ENCODE data around the gene CD19.
"Not testable (repeated sequence)": the region's sequence is repeated elsewhere in the genome, so short reads cannot be mapped to it uniquely, and the experiment has no call there.

The CD19 gene

DNA sequence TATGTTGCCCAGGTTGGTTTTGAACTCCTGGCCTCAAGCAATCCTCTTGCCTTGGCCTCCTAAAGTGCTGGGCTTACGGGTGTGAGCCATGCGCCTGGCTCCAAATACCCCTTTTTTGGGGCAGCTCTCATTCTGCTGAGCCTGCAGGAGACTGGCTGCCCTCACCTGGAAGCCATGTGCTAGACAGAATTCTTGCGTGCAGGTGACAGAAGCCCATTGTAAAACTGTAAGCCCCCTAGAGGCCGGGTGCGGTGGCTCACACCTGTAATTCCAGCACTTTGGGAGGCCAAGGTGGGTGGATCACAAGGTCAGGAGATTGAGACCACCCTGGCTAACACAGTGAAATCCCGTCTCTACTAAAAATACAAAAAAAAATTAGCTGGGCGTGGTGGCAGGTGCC is 48.6 kb downstream of the CD19 start:
- not testable (repeated sequence) for DNase-seq (ENCODE audit: low read depth in 1 of 2, low spot score in 1 of 2)

DNA sequence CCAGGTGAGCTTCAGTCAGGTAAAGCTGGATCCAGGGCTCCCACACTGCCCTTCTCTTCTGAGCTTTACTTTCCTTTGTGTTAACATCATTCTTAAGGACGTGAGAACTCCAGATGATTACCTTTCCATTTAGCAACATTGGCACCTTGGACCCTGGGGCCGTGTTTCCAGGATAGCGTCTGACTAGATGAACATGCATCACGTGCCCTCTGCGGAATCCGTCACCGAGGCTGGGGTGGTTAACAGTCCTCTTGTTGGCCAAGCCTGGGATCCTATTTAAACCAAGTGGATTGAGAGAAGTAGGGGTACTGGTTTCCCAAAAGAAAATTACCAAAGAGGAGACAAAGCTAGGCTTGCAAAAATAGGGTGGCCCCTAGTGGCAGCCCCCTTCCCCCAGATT is 49.2 kb downstream of the CD19 start:
- DNase-seq (ENCODE audit: low read depth in 1 of 2, low spot score in 1 of 2): no peak

DNA sequence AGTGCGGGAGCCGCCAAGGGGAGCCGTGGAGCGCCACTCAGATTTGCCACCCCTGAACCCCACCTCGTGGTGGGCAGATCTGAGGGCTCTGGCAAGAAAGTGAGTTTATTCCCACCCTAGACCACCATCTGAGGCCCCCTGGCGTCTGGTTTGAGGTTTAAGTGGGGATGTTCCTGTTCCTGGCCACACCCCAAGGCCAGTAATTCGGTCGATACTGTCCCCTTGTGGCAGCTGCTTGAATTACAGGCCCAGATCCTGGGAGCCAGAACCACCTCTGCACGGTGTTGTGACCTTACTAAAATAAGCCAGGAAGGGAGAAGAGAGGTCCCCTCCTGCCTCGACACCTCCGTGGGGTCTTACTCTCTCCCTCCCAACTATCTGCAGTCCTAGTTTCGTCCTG is 49.7 kb downstream of the CD19 start:
- no peak for DNase-seq (ENCODE audit: low read depth in 1 of 2, low spot score in 1 of 2)

DNA sequence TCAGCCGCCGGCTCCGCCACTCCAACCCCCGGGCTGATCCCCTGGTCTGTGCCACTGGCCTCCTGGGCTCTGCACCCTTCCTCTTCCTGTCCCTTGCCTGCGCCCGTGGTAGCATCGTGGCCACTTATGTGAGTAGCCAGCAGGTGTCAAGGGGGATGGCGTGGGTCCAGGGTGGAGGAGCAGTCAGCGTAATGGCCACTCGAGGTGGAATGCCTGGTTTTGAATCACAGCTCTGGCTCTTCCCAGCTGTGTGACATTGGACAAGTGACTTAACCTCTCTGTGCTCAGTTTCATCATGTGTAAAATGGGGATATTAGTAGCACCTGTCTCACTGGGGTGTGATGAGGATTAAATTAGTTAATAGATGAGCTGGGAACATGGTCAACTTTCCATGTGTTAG is 50.6 kb downstream of the CD19 start:
- no peak for DNase-seq (ENCODE audit: low read depth in 1 of 2, low spot score in 1 of 2)

DNA sequence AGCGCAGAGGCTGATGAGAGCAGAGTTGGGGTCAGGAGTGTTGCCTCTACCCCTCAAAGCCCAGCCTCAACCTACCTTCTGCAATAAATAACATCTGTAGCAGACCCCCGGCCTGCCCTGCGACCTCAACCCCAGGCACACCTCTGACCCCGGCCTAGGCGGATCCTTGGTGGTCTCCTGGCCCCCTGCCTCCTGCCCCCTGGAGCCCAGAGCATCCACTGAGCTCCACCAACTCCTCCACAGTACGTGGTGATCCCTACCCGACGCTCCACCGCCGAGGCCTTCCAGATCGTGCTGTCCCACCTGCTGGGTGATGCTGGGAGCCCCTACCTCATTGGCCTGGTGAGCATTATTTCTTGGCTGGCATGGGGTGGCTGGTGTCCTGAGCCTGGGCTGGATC is 51.2 kb downstream of the CD19 start:
- no peak for DNase-seq (ENCODE audit: low read depth in 1 of 2, low spot score in 1 of 2)

DNA sequence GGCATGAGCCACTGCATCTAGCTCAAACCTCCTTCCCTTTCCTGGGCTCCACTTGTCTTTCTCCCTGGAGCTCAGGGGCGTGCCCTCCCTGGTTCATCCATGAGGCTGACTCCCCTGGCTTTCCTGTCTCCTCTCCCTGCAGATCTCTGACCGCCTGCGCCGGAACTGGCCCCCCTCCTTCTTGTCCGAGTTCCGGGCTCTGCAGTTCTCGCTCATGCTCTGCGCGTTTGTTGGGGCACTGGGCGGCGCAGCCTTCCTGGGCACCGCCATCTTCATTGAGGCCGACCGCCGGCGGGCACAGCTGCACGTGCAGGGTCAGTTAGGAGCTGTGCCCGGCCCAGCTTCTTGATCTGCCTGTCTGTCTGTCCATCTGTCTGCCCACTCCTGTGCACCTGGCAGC is 51.9 kb downstream of the CD19 start:
- DNase-seq (ENCODE audit: low read depth in 1 of 2, low spot score in 1 of 2): no peak

DNA sequence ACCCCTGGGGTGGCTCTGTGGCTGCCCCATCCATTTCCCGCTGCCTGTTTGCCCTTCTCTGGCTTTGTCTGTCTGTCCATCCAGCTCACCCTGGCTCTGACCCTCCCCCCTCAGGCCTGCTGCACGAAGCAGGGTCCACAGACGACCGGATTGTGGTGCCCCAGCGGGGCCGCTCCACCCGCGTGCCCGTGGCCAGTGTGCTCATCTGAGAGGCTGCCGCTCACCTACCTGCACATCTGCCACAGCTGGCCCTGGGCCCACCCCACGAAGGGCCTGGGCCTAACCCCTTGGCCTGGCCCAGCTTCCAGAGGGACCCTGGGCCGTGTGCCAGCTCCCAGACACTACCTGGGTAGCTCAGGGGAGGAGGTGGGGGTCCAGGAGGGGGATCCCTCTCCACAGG is 52.3 kb downstream of the CD19 start:
- DNase-seq (ENCODE audit: low read depth in 1 of 2, low spot score in 1 of 2): no peak

DNA sequence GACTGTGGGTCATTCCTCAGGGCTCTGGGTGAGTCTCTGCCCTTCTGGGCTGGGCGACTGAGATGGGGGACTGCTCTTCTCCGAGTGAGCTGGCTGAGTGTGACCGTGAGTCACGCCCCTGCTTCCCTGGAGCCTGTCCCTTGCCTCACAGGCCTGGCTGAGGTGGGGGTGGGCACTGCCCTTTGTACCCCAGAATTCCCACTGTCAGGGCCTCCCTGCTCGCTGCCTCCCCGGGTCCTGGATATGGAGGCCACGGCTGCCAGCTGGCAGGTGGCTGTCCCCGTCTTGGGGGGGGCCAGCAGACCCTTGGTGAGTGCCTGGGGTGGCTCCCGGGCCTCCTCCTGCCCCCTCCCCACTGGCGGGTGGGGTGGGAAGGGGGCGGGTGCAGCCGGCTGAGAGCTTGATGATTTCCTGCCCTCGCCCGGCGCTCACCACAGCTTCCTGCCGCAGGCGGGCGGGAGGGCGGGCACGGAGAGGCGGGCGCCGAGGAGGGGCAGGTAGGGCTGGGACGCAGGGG is 52.9 kb downstream of the CD19 start, which contains the start of gene LAT:
Gene LAT (plus strand): TSS at position 434 of the 517 bp plus-strand sequence. CDS start 366 bp downstream, outside the sequence.
- DNase-seq (ENCODE audit: low read depth in 1 of 2, low spot score in 1 of 2): peak; percentile 64 to 70

DNA sequence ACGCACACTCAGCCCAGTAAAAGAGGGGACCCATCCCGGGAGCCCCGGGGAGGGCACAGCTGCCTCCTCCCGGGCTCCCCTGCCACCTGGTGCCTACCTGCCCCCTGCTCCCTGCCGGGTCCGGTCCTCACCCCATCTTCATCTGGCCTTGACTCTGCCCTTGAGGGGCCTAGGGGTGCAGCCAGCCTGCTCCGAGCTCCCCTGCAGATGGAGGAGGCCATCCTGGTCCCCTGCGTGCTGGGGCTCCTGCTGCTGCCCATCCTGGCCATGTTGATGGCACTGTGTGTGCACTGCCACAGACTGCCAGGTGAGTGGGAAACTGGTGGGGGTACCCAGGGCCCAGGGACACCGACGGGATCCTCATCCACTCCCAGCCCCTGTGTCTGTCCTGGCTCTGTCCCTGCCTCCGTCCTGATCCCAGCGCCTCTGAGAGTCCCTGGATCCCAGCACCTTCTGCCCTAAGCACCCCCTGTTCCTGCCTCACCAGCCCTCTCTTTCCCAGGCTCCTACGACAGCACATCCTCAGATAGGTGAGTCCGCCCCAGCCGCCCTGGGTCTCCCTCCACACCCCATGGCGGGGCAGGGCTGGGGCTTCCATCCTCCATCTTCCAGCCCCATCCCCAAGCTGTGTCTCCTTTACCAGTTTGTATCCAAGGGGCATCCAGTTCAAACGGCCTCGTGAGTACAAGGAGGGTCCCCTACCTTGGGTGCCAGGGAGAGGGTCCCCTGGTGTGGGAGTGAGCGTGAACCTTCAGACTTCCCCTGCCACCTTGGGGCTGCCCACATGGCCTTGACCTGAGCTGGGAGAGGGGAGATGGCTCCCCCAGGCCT is 53.7 kb downstream of the CD19 start:
- DNase-seq (ENCODE audit: low read depth in 1 of 2, low spot score in 1 of 2): no peak

DNA sequence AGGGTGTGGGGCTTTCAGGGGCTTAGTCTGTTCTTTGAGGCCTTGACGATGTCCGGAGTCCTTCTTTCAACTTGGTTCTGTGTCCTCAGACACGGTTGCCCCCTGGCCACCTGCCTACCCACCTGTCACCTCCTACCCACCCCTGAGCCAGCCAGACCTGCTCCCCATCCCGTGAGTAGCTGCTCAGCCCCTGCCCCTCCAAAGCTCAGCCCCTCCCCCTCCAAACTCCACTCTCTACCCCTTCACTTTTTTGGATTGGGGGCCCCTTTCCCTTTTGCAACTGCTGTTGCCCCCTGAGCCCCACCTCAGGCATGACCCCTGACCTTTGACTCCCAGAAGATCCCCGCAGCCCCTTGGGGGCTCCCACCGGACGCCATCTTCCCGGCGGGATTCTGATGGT is 54.3 kb downstream of the CD19 start:
- no peak for DNase-seq (ENCODE audit: low read depth in 1 of 2, low spot score in 1 of 2)

DNA sequence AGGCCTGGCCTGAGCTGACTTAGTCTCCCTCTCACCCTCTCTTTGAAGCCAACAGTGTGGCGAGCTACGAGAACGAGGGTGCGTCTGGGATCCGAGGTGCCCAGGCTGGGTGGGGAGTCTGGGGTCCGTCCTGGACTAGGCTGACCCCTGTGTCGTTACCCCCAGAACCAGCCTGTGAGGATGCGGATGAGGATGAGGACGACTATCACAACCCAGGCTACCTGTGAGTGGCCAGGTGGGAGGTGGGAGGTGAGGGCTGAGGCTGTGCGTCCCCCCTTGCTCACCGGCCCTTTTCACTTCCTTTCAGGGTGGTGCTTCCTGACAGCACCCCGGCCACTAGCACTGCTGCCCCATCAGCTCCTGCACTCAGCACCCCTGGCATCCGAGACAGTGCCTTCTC is 54.7 kb downstream of the CD19 start:
- DNase-seq (ENCODE audit: low read depth in 1 of 2, low spot score in 1 of 2): no peak

DNA sequence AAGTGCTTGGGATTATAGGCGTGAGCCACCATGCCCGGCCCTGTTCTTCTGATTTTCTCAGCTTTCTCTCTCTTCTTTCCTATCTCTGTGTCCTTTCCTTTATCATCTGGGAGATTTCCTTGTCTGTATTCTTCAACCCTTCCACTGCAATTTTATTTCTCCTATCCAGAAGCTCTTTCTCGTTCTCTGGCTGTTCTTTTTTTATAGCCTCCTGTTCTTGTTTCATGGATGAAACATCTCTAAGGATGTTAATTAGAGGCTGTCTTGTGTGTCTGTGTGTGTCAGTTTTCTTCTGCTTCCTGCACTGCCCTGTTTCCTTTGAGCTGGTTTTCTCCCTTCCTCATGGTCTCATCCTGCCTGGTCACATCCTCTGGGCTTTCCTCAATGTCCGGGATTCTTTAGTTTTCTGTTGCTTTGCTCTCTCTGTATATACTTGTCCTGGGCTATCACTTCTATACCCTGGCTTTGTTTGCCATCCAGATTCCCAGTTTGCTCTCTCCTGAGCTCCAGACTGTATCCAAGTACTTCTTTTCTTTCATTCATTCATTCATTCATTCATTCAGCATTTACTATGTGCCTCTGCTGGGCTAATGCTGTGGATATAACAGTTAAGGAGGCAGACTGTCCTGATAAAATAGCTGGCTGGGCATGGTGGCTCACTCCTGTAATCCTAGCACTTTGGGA is 55.5 kb downstream of the CD19 start:
- DNase-seq (ENCODE audit: low read depth in 1 of 2, low spot score in 1 of 2): no peak

Measured in stimulated activated CD4-positive, alpha-beta T cell treated with anti-CD3 and anti-CD28 coated beads, Interleukin-15, amount 100 ng/mL, for 1 hour (primary cell).